Activated T-cell treated with anti-CD3 and anti-CD28 coated beads, Interleukin-2, amount 50 U/mL, for 72 hours (primary cell): Measurements from ENCODE around the gene NTNG1. TPM values are rescaled to one million over a fixed set of nuclear protein-coding genes. Genes with fewer than 3 reads are reported as not detected.

Experiments used
- total RNA-seq, 2 donors: library from RNA; stranded (reverse); gene quantifications; one replicate each; pipeline ENCODE4 v1.2.3, GENCODE V29; 2022

The NTNG1 gene
- total RNA-seq, 2 donors from 2014 or later, result 0.48 TPM; not detected in 1

Other genes with a start within 250 kb of the NTNG1 start
- gene PRMT6, start 84.4 kb upstream of the NTNG1 start, total RNA-seq, result 1 to 10 TPM; 7.1 to 7.8 TPM